Prostate gland (tissue), 2 donors: ENCODE results near the gene CFAP61.

ENCODE experiments used
- POLR2A ChIP-seq: fragments of 450-650 bp; IDR thresholded peaks from one replicate; pipeline ENCODE4 v1.6.1; 2016; ENCODE audit warnings: antibody characterized with exemption, mild to moderate bottlenecking
- POLR2AphosphoS5 ChIP-seq: sonication (generic); formaldehyde crosslinking; IDR thresholded peaks from one replicate; pipeline ENCODE4 v1.6.1; 2017; ENCODE audit warnings: antibody characterized with exemption
- TF ChIP-seq, protein P1 (sequence below), 4 experiments: fragments of 200-600 bp in 2 of 4; fragments of 450-650 bp in 2 of 4; sonication (generic) in 2 of 4; IDR thresholded peaks; 1 replicate in 3 of 4; 2 replicates in 1 of 4; pipeline ENCODE4 v1.5.1; 2016 to 2019; ENCODE audit warnings: antibody characterized with exemption in 4 of 4, mild to moderate bottlenecking in 2 of 4, moderate library complexity in 2 of 4

DNA sequence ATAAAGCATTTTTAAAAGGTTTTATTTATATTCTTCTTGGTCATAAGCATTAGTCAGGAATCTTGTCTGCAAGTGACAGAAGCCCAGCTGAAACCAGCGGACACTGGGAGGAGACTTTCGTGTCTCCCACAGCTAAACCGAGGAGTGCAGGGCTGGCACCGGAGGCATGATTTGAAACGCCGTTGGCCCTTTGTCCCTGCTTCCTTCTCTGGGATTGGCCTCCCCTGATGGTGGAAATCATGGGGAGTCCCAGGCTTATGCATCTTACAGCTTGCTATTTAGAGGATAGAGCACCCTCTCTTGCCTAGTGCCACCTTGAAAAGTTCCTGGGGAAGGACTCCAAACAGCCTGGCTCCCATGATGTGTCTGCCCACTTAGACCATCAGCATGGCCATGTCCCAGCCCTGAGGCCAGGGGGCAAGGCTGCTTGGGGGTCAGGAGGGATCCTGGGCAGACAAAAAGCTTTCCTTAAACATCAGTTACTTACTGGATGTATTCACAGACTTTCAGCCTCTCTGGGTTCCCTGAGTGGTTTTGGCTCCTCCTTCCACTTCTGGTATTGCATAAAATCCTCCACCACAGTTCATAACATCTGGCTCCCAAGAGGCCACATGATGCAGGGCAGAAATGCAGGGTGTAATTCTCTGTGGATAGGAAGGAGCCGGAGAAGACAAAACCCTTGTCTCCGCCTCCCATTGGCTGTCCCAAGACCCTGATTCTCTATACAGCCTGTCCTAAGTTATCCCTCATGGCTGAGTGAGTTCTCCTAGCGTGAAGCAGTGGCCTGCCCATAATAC is 266.2 kb downstream of the CFAP61 start:
- TF ChIP-seq, protein P1, sequence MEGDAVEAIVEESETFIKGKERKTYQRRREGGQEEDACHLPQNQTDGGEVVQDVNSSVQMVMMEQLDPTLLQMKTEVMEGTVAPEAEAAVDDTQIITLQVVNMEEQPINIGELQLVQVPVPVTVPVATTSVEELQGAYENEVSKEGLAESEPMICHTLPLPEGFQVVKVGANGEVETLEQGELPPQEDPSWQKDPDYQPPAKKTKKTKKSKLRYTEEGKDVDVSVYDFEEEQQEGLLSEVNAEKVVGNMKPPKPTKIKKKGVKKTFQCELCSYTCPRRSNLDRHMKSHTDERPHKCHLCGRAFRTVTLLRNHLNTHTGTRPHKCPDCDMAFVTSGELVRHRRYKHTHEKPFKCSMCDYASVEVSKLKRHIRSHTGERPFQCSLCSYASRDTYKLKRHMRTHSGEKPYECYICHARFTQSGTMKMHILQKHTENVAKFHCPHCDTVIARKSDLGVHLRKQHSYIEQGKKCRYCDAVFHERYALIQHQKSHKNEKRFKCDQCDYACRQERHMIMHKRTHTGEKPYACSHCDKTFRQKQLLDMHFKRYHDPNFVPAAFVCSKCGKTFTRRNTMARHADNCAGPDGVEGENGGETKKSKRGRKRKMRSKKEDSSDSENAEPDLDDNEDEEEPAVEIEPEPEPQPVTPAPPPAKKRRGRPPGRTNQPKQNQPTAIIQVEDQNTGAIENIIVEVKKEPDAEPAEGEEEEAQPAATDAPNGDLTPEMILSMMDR (IDR thresholded peaks at IDR 0.05) = no peak
- TF ChIP-seq POLR2AphosphoS5 (no peak), POLR2A (no peak)
